ENCODE results near the gene RFX3. TPM values are rescaled to one million over a fixed set of nuclear protein-coding genes. Genes with fewer than 3 reads are reported as not detected.

RFX3 gene
- total and polyA plus RNA-seq, 8 donors: 10.5 to 26.2 (median 17.4) TPM

DNA sequence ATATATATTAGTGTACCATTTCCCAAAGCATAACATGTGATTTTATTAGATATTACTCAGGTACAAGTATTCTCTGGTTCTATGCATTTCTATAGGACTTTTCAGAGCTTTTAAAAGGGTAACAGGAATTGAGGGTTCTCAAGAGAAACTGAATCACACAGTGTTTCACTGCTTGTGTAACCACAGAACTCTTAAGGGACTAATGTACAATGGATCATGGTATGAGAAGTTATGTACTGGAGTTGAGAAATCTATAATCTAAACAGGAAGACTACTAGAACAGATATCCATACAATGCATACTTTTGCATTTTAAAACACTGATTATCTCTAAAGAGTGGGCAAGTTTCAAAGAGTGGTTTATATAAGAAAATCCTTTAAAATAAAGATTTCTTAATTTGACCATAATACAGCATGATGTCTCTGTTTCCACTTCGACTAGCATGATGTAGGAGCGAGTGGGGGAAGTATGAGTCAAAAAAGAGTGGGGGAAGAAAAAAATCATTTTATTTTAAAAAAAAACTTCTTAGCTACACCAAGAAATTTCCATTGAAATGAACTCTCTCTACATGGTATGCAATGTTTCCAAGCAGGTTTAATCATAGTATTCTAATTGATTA lies 183.5 kb downstream of the RFX3 start:
- peaks cover 0 to 11% of the 10 kb centered on the region in 2 donors for H3K9me3 ChIP-seq
- TF ChIP-seq, protein P1, sequence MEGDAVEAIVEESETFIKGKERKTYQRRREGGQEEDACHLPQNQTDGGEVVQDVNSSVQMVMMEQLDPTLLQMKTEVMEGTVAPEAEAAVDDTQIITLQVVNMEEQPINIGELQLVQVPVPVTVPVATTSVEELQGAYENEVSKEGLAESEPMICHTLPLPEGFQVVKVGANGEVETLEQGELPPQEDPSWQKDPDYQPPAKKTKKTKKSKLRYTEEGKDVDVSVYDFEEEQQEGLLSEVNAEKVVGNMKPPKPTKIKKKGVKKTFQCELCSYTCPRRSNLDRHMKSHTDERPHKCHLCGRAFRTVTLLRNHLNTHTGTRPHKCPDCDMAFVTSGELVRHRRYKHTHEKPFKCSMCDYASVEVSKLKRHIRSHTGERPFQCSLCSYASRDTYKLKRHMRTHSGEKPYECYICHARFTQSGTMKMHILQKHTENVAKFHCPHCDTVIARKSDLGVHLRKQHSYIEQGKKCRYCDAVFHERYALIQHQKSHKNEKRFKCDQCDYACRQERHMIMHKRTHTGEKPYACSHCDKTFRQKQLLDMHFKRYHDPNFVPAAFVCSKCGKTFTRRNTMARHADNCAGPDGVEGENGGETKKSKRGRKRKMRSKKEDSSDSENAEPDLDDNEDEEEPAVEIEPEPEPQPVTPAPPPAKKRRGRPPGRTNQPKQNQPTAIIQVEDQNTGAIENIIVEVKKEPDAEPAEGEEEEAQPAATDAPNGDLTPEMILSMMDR (IDR thresholded peaks at IDR 0.05): no peak
- H3K27ac ChIP-seq: no peak overlapping the region
- no peaks in the 10 kb centered on the region for H3K36me3 ChIP-seq
- no peaks in the 10 kb centered on the region for H3K27me3 ChIP-seq
- ATAC-seq: peak; percentile 18
- no peak overlapping the region for H3K4me3 ChIP-seq
- H3K4me1 ChIP-seq: peaks cover 0 to 7% of the 10 kb centered on the region in 2 donors
- intact Hi-C loops (cut with DNase I): no loop called here
- no peak for DNase-seq

DNA sequence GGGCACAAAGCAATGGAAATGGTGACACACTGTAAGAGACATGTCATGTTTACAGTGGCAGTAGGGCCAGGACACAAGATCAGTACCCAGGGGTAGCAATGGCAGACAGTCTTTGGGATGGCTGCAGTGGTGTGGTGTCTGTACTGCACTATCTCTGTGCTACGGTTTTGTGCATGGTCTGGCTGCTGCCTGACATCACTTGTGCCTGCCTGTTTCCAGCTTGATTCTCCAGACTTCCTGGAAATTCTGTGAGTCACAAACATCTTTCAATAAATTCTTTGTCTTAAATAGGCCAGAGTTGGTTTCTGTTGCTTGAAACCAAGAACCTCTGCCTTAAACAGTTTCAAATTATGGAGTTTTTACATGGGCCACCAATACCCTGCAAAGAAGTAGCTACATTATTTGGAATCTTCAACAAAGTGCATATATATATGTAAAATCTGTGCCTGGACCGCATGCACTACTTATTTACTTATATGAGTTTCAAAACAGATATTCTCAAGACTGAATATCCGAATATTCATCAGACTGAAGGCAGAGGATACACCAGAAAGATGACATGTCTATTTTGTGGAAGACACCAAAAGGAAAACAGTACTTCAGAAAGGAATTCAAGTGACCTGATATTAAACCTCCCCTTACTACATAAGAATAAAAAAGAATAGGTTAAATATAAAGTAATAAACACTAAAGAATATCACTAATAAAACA lies 188.1 kb downstream of the RFX3 start:
- Histone ChIP-seq H3K4me3 (no peak overlapping the region), H3K27me3 (no peaks in the 10 kb centered on the region), H3K27ac (peak overlapping the region in 1 of 2 donors; percentile 0), H3K36me3 (no peaks in the 10 kb centered on the region), H3K9me3 (peaks cover 0 to 11% of the 10 kb centered on the region in 2 donors), H3K4me1 (peaks cover 0 to 7% of the 10 kb centered on the region in 2 donors)
- ATAC-seq: peak; percentile 68
- intact Hi-C loops (cut with DNase I): no loop called here
- TF ChIP-seq, protein P1 (IDR thresholded peaks at IDR 0.05): no peak
- no peak for DNase-seq

DNA sequence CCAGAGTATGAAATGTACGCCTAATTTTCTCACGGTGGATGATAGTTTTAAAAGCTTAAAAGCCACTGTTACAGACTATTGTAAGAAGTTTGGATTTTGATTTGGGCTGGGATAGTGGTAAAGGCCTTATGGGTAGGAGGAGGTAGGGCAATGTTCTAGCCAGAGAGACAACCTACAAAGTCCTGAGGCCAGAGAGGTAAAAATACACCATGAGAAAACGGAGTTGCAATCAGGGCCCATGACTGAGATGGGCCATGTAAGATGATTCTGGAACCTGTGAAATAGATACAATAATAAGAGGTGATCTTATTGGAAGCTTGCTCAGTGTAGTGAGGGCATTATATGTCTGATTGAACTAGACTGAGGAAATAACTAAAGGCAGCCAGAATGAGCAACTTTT lies 188.8 kb downstream of the RFX3 start:
- ATAC-seq (no peak), DNase-seq (no peak)
- H3K27ac ChIP-seq: peak overlapping the region in 1 of 2 donors; percentile 0
- TF ChIP-seq, protein P1 (IDR thresholded peaks at IDR 0.05): no peak
- intact Hi-C loops (cut with DNase I): no loop called here
- H3K4me3 ChIP-seq: no peak overlapping the region
- H3K36me3 ChIP-seq: no peaks in the 10 kb centered on the region
- H3K4me1 ChIP-seq: peaks cover 0 to 2% of the 10 kb centered on the region in 2 donors
- H3K9me3 ChIP-seq: peaks cover 0 to 11% of the 10 kb centered on the region in 2 donors
- no peaks in the 10 kb centered on the region for H3K27me3 ChIP-seq

DNA sequence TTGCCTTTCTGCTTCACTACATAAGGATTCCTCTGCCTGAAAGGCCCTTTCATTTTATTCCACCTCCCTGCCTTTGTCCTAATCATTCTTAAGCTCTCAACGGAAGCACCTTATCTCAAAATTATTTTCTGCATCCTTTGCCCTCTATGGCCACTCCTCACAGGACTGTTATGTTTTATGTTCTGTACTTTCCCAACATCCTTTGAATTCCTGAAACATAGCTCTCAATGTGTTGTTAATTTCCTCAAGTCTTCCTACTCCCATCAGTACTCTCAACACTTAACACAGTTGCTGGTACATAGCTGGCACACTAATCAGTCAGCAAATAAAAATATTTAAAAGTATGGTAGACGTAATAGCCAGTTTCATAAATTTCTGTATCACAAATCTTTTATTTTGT lies 193.0 kb downstream of the RFX3 start:
- Histone ChIP-seq H3K4me1 (no peaks in the 10 kb centered on the region), H3K27me3 (no peaks in the 10 kb centered on the region), H3K4me3 (no peak overlapping the region), H3K36me3 (no peaks in the 10 kb centered on the region), H3K27ac (no peak overlapping the region), H3K9me3 (no peaks in the 10 kb centered on the region)
- DNase-seq (no peak), ATAC-seq (peak; percentile 43)
- intact Hi-C loops (cut with DNase I): no loop called here
- TF ChIP-seq, protein P1 (IDR thresholded peaks at IDR 0.05): no peak

DNA sequence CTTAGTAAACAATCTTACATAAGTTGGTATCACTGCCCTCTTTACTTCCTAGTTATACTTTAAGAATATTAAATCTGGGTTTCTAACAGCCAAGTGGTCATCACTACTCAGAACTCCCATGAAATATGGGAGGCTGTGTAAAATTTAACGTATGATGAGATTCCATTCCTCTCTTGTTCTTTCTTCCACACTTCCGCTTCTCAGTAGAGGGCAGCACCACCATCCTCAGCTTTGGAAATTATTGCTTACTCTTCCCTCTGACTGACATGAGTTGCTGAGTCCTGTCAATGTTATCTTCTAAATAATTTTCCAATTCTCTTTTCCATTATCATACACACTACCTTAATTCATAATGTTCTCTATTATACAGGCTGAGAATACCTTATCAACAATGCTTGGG lies 194.0 kb downstream of the RFX3 start:
- ATAC-seq: no peak
- intact Hi-C loops (cut with DNase I): no loop called here
- Histone ChIP-seq H3K27me3 (no peaks in the 10 kb centered on the region), H3K36me3 (no peaks in the 10 kb centered on the region), H3K4me3 (no peak overlapping the region), H3K9me3 (no peaks in the 10 kb centered on the region), H3K27ac (no peak overlapping the region), H3K4me1 (no peaks in the 10 kb centered on the region)
- TF ChIP-seq, protein P1 (IDR thresholded peaks at IDR 0.05): no peak
- DNase-seq: no peak

Data from left lung (tissue), 10 donors.